ENCODE results near the gene FERMT2. TPM values are rescaled to one million over a fixed set of nuclear protein-coding genes. Genes with fewer than 3 reads are reported as not detected.

FERMT2 gene
- total and polyA plus RNA-seq, 2 experiments from 2014 or later = 108 to 148 TPM

- ATAC-seq = no peak
- TF ChIP-seq ZNF331 (CRISPR knock-in tag; IDR thresholded peaks at IDR 0.05; ENCODE audit: low read depth) (no peak), CREB1 (CRISPR knock-in tag; IDR thresholded peaks at IDR 0.05; ENCODE audit: low read depth) (no peak), REST (IDR thresholded peaks at IDR 0.05; ENCODE audit: unreplicated experiment) (no peak), ZNF462 (CRISPR knock-in tag; IDR thresholded peaks at IDR 0.05) (no peak), EZH2phosphoT487 (IDR thresholded peaks at IDR 0.05; ENCODE audit: unreplicated experiment) (no peak), CTCF (conservative IDR thresholded peaks at IDR 0.05; ENCODE audit: low read depth in 2 of 2) (no peak), ETS1 (IDR thresholded peaks at IDR 0.05) (no peak), POLR2AphosphoS5 (IDR thresholded peaks at IDR 0.05; ENCODE audit: low read depth) (no peak), ZNF114 (CRISPR knock-in tag; IDR thresholded peaks at IDR 0.05) (no peak), EZH2 (IDR thresholded peaks at IDR 0.05; ENCODE audit: low read depth, unreplicated experiment) (no peak), JUNB (IDR thresholded peaks at IDR 0.05; ENCODE audit: unreplicated experiment) (no peak), STAT1 (IDR thresholded peaks at IDR 0.05; ENCODE audit: unreplicated experiment) (no peak), NANOG (IDR thresholded peaks at IDR 0.05; ENCODE audit: borderline replicate concordance) (no peak)
- no peaks in the 10 kb centered on the region for H3K27me3 ChIP-seq (ENCODE audit: insufficient read depth)
- Mint-ChIP-seq H3K27ac (peak overlapping the region; percentile 53; the same call in 1 of the 2 replicates), H3K4me3 (no peak overlapping the region), H3K27me3 (ENCODE audit: insufficient read depth, low read depth, poor library complexity) (no peaks in the 10 kb centered on the region), H3K4me1 (peaks cover 5% of the 10 kb centered on the region; the same call in 2 of the 3 replicates), H3K36me3 (ENCODE audit: low read depth) (peaks cover 62% of the 10 kb centered on the region), H3K9me3 (no peaks in the 10 kb centered on the region)
- no peaks in the 10 kb centered on the region for H3K9me2 ChIP-seq (ENCODE audit: insufficient read depth)
- peaks cover 19% of the 10 kb centered on the region; the same call in 1 of the 2 replicates for H3K36me3 ChIP-seq (ENCODE audit: insufficient read depth)
- no peaks in the 10 kb centered on the region for H4K20me1 ChIP-seq (replicated peaks; ENCODE audit: insufficient read depth)
- no peak for DNase-seq (ENCODE audit: low spot score)
- H3K79me2 ChIP-seq (replicated peaks; ENCODE audit: insufficient read depth) = no peaks in the 10 kb centered on the region
- no peaks in the 10 kb centered on the region for H3F3A ChIP-seq (replicated peaks; ENCODE audit: low read depth)
- H3K4me1 ChIP-seq (ENCODE audit: insufficient read depth) = peaks cover 11% of the 10 kb centered on the region; the same call in 1 of the 2 replicates
- no peak overlapping the region for H3K4me2 ChIP-seq
- 0 out of 2 replicates have a peak overlapping the region, but pooled peaks have one; percentile 1 for H3K27ac ChIP-seq (ENCODE audit: low read depth)
- no peak overlapping the region for H3K4me3 ChIP-seq
- H2AFZ ChIP-seq = no peak overlapping the region
These were observed 89.9 kb downstream of the FERMT2 start for GRCh38 chr14:52860910-52861309.

Data from GM23338 (cell line).